IMR-90 (cell line): ENCODE results near the gene SEPTIN8. TPM values are rescaled to one million over a fixed set of nuclear protein-coding genes. Genes with fewer than 3 reads are reported as not detected.

Experiments used
- ATAC-seq: fragments of 200-7000 bp; cut with Tn5 transposase; 2 replicates; pipeline ENCODE4 v1.9.1; 2020; ENCODE audit warnings: low read depth, mild to moderate bottlenecking, moderate library complexity
- BruUV-seq: library from RNA; stranded (reverse); fragments of 400-500 nt; replicated peaks from 2 replicates; lab custom pipeline; 2021; lab: Mats Ljungman, UMichigan
- CTCF ChIA-PET: fragments of 300-600 bp; formaldehyde crosslinking; extraction: SDS; loops from one replicate; lab custom pipeline; 2021; ENCODE audit warnings: antibody characterized with exemption; lab: Yijun Ruan, JAX
- POLR2A ChIA-PET: fragments of 300-600 bp; sonication (Branson Sonifier 250); formaldehyde crosslinking; loops from one replicate; lab custom pipeline; 2022; ENCODE audit warnings: antibody characterized with exemption; ENCODE audit not compliant: unreplicated experiment; lab: Charles Lee
- DNase-seq: peaks from one replicate; pipeline ENCODE4 v3.0.0; 2013
- H2AFZ ChIP-seq: replicated peaks from 2 replicates; pipeline ENCODE3; 2013; ENCODE audit warnings: low read length, mild to moderate bottlenecking; ENCODE audit not compliant: poor library complexity
- H2AK5ac ChIP-seq: 2 replicates; pipeline ENCODE4 v1.6.1; 2013; ENCODE audit warnings: low read depth, low read length, inconsistent platforms
- H2AK9ac ChIP-seq: replicated peaks from 2 replicates; pipeline ENCODE3; 2013; ENCODE audit warnings: mild to moderate bottlenecking, low read depth, low read length, moderate library complexity; ENCODE audit not compliant: poor library complexity
- H2BK120ac ChIP-seq: 2 replicates; pipeline ENCODE4 v1.6.1; 2013; ENCODE audit warnings: low read depth, low read length, inconsistent platforms
- H2BK15ac ChIP-seq: 3 replicates; pipeline ENCODE4 v1.6.1; 2013; ENCODE audit warnings: low read depth, low read length, inconsistent platforms
- H2BK20ac ChIP-seq: 2 replicates; pipeline ENCODE4 v1.6.1; 2013; ENCODE audit warnings: low read depth, mild to moderate bottlenecking, inconsistent platforms, low read length, moderate library complexity
- H2BK5ac ChIP-seq: 2 replicates; pipeline ENCODE4 v1.6.1; 2013; ENCODE audit warnings: mild to moderate bottlenecking, low read depth, low read length, inconsistent platforms; ENCODE audit not compliant: poor library complexity, severe bottlenecking
- H3K14ac ChIP-seq: replicated peaks from 2 replicates; pipeline ENCODE4 v1.6.1; 2013; ENCODE audit warnings: low read depth, low read length, inconsistent platforms
- H3K18ac ChIP-seq: 2 replicates; pipeline ENCODE4 v1.6.1; 2013; ENCODE audit warnings: low read depth, low read length, control low read depth
- H3K23ac ChIP-seq: 2 replicates; pipeline ENCODE4 v1.6.1; 2013; ENCODE audit warnings: low read depth, low read length, inconsistent platforms
- H3K27ac ChIP-seq: 2 replicates; pipeline ENCODE4 v1.5.1; 2013; ENCODE audit warnings: mild to moderate bottlenecking, control low read depth, low read length; ENCODE audit not compliant: insufficient read depth
- H3K27me3 ChIP-seq: 2 replicates; pipeline ENCODE4 v1.6.1; 2013; ENCODE audit warnings: low read length; ENCODE audit not compliant: control insufficient read depth, insufficient read depth
- H3K36me3 ChIP-seq: 2 replicates; pipeline ENCODE4 v1.6.1; 2013; ENCODE audit warnings: low read length, mixed read lengths; ENCODE audit not compliant: control insufficient read depth, insufficient read depth
- H3K4ac ChIP-seq: 2 replicates; pipeline ENCODE4 v1.6.1; 2013; ENCODE audit warnings: low read depth, low read length, inconsistent platforms
- H3K4me1 ChIP-seq: 2 replicates; pipeline ENCODE4 v1.6.1; 2013; ENCODE audit warnings: low read length, mixed read lengths; ENCODE audit not compliant: control insufficient read depth, insufficient read depth
- H3K4me2 ChIP-seq: 2 replicates; pipeline ENCODE4 v1.6.1; 2013; ENCODE audit warnings: low read depth, mild to moderate bottlenecking, control low read depth, low read length, moderate library complexity
- H3K4me3 ChIP-seq: 2 replicates; pipeline ENCODE4 v1.5.1; 2013; ENCODE audit warnings: low read depth, mild to moderate bottlenecking, control low read depth, low read length, moderate library complexity; ENCODE audit not compliant: insufficient read depth
- H3K56ac ChIP-seq: 2 replicates; pipeline ENCODE4 v1.6.1; 2013; ENCODE audit warnings: low read length, inconsistent platforms; ENCODE audit not compliant: insufficient read depth; ENCODE audit errors: extremely low read depth
- H3K79me1 ChIP-seq, 2 experiments: 2 replicates each; pipeline ENCODE4 v1.6.1; 2013; ENCODE audit warnings: low read length in 2 of 2, inconsistent platforms in 1 of 2, low read depth in 1 of 2
- H3K9ac ChIP-seq: 2 replicates; pipeline ENCODE4 v1.6.1; 2013; ENCODE audit warnings: low read depth, low read length, control low read depth
- H3K9me1 ChIP-seq: 2 replicates; pipeline ENCODE4 v1.6.1; 2013; ENCODE audit warnings: low read length, inconsistent platforms; ENCODE audit not compliant: insufficient read depth
- H3K9me3 ChIP-seq: 2 replicates; pipeline ENCODE4 v1.6.1; 2013; ENCODE audit warnings: low read length; ENCODE audit not compliant: control insufficient read depth, insufficient read depth
- H4K20me1 ChIP-seq: 2 replicates; pipeline ENCODE4 v1.6.1; 2013; ENCODE audit warnings: low read length, inconsistent platforms; ENCODE audit not compliant: insufficient read depth
- H4K5ac ChIP-seq: 2 replicates; pipeline ENCODE4 v1.6.1; 2013; ENCODE audit warnings: mild to moderate bottlenecking, low read depth, low read length, control low read depth
- H4K8ac ChIP-seq, 2 experiments: 2 replicates each; pipeline ENCODE4 v1.6.1; 2013; ENCODE audit warnings: low read depth in 2 of 2, low read length in 2 of 2, control low read depth in 1 of 2, inconsistent platforms in 1 of 2
- H4K91ac ChIP-seq: 2 replicates; pipeline ENCODE4 v1.6.1; 2013; ENCODE audit warnings: low read depth, low read length, inconsistent platforms; ENCODE audit not compliant: insufficient read depth
- BHLHE40 ChIP-seq: fragments of 150-350 bp; IDR thresholded peaks from 2 replicates; pipeline ENCODE4 v1.6.1; 2016; ENCODE audit warnings: mild to moderate bottlenecking, low read depth, low read length
- CEBPB ChIP-seq: IDR thresholded peaks from 2 replicates; pipeline ENCODE4 v1.6.1; 2012; ENCODE audit warnings: low read depth, low read length, improper control_type of control experiment
- FOS ChIP-seq: fragments of 150-350 bp; IDR thresholded peaks from 2 replicates; pipeline ENCODE4 v1.6.1; 2016; ENCODE audit warnings: low read depth, low read length
- MAFK ChIP-seq: IDR thresholded peaks from 2 replicates; pipeline ENCODE4 v1.6.1; 2012; ENCODE audit warnings: low read depth, low read length, improper control_type of control experiment
- MXI1 ChIP-seq: IDR thresholded peaks from 2 replicates; pipeline ENCODE4 v1.6.1; 2012; ENCODE audit warnings: low read depth, mild to moderate bottlenecking, low read length, moderate library complexity, borderline replicate concordance
- NFE2L2 ChIP-seq: fragments of 150-350 bp; IDR thresholded peaks from 2 replicates; pipeline ENCODE4 v1.6.1; 2016; ENCODE audit warnings: low read depth, mild to moderate bottlenecking, low read length
- POLR2A ChIP-seq: IDR thresholded peaks from 2 replicates; pipeline ENCODE4 v1.6.1; 2012; ENCODE audit warnings: mild to moderate bottlenecking, low read depth, low read length
- RCOR1 ChIP-seq: IDR thresholded peaks from 2 replicates; pipeline ENCODE4 v1.6.1; 2012; ENCODE audit warnings: mild to moderate bottlenecking, low read length, improper control_type of control experiment; ENCODE audit not compliant: insufficient replicate concordance
- SMC3 ChIP-seq: fragments of 150-350 bp; IDR thresholded peaks from 2 replicates; pipeline ENCODE4 v1.6.1; 2016; ENCODE audit warnings: low read depth, mild to moderate bottlenecking, antibody characterized with exemption, low read length, moderate library complexity
- WGBS, 2 experiments: methylation state at CpG; one replicate each; pipeline versions ENCODE4 v1.1.5 to v1.1.7; 2013; ENCODE audit warnings: missing lambda C conversion rate in 2 of 2; ENCODE audit not compliant: insufficient read length in 1 of 2; ENCODE audit errors: extremely low coverage in 2 of 2; 5-methylcytosine and 5-hydroxymethylcytosine counted together
- dilution Hi-C: fragments of 300-500 bp; cut with HindIII; formaldehyde crosslinking; loops from one replicate; pipeline ENCODE4 v1.14.3; 2018; ENCODE audit warnings: low sequenced_read_pairs; ENCODE audit not compliant: unreplicated experiment
- in situ Hi-C: fragments of 300-500 bp; cut with MboI; formaldehyde crosslinking; loops from 3 replicates; pipeline ENCODE4 v1.14.3; 2019; ENCODE audit warnings: low sequenced_read_pairs, inconsistent platforms, mixed read lengths
- intact Hi-C: fragments of 100-400 bp; cut with micrococcal nuclease; formaldehyde crosslinking; loops from 2 replicates; pipeline ENCODE4 v1.10.0; 2022
- polyA plus RNA-seq, 3 experiments: library from polyadenylated mRNA; depleted of rRNA; stranded (reverse); fragments of >200 nt; gene quantifications; 2 replicates each; pipeline ENCODE4 v1.2.3, GENCODE V29; 2012; ENCODE audit warnings: low replicate concordance in 1 of 3
- total RNA-seq: library from RNA; depleted of rRNA; stranded (reverse); fragments of >200 nt; gene quantifications from 2 replicates; pipeline ENCODE4 v1.2.3, GENCODE V29; 2012
- TF ChIP-seq, protein P1 (sequence below): fragments of 150-350 bp; IDR thresholded peaks from 2 replicates; pipeline ENCODE4 v1.6.1; 2017; ENCODE audit warnings: mild to moderate bottlenecking, antibody characterized with exemption, low read length, low read depth
- TF ChIP-seq, protein P2 (sequence below): fragments of 150-350 bp; IDR thresholded peaks from 2 replicates; pipeline ENCODE4 v1.6.1; 2016; ENCODE audit warnings: low read depth, mild to moderate bottlenecking, low read length, moderate library complexity, borderline replicate concordance
- TF ChIP-seq, protein P3 (sequence below): conservative IDR thresholded peaks from 2 replicates; pipeline ENCODE4 v1.5.1; 2012; ENCODE audit warnings: mild to moderate bottlenecking, low read depth, low read length, improper control_type of control experiment

SEPTIN8 gene
- total and polyA plus RNA-seq, 2 of the 4 experiments (the other 2 are of a cell fraction) = 56.2 to 67.2 TPM

DNA sequence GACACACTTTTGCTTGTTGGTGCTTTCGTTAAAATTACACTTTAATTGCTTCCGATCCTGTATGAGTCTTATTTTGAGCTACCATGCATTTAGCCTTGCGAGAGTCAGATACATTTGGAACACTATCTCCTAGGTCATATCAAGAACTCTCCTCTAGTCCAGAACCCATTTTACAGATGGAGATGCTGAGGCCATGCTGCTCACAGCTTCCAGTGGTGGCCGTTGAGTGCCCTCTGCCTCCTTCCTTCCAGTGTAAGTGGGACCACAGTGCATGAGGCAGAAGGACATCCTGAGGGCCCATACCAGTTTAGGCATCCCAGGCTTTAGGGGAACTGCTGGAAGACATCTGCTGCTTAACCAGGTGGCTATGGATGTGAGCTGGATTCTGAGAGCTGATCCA lies 22.9 kb downstream of the SEPTIN8 start:
- H2AFZ ChIP-seq = no peak overlapping the region
- TF ChIP-seq SMC3 = no peak
- no peak for TF ChIP-seq NFE2L2
- TF ChIP-seq FOS = no peak
- TF ChIP-seq, protein P1, sequence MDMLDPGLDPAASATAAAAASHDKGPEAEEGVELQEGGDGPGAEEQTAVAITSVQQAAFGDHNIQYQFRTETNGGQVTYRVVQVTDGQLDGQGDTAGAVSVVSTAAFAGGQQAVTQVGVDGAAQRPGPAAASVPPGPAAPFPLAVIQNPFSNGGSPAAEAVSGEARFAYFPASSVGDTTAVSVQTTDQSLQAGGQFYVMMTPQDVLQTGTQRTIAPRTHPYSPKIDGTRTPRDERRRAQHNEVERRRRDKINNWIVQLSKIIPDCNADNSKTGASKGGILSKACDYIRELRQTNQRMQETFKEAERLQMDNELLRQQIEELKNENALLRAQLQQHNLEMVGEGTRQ = no peak
- TF ChIP-seq, protein P2, sequence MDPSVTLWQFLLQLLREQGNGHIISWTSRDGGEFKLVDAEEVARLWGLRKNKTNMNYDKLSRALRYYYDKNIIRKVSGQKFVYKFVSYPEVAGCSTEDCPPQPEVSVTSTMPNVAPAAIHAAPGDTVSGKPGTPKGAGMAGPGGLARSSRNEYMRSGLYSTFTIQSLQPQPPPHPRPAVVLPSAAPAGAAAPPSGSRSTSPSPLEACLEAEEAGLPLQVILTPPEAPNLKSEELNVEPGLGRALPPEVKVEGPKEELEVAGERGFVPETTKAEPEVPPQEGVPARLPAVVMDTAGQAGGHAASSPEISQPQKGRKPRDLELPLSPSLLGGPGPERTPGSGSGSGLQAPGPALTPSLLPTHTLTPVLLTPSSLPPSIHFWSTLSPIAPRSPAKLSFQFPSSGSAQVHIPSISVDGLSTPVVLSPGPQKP = no peak
- TF ChIP-seq CEBPB = no peak
- TF ChIP-seq, protein P3, sequence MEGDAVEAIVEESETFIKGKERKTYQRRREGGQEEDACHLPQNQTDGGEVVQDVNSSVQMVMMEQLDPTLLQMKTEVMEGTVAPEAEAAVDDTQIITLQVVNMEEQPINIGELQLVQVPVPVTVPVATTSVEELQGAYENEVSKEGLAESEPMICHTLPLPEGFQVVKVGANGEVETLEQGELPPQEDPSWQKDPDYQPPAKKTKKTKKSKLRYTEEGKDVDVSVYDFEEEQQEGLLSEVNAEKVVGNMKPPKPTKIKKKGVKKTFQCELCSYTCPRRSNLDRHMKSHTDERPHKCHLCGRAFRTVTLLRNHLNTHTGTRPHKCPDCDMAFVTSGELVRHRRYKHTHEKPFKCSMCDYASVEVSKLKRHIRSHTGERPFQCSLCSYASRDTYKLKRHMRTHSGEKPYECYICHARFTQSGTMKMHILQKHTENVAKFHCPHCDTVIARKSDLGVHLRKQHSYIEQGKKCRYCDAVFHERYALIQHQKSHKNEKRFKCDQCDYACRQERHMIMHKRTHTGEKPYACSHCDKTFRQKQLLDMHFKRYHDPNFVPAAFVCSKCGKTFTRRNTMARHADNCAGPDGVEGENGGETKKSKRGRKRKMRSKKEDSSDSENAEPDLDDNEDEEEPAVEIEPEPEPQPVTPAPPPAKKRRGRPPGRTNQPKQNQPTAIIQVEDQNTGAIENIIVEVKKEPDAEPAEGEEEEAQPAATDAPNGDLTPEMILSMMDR = no peak
- no peak for TF ChIP-seq RCOR1
- no peak for TF ChIP-seq POLR2A
- no peak for TF ChIP-seq MAFK
- TF ChIP-seq BHLHE40 = no peak
- TF ChIP-seq MXI1 = no peak
- no peak overlapping the region for H3K14ac ChIP-seq
- dilution Hi-C loops (no loop called here), intact Hi-C loops (no loop called here), in situ Hi-C loops (no loop called here)
- no peak for ATAC-seq
- no peak overlapping the region for H3K4ac ChIP-seq
- peaks cover 6% of the 10 kb centered on the region; the same call in 1 of the 2 replicates for H3K36me3 ChIP-seq
- H3K9me3 ChIP-seq = no peaks in the 10 kb centered on the region
- no peaks in the 10 kb centered on the region for H3K9me1 ChIP-seq
- no peak overlapping the region for H2AK9ac ChIP-seq
- H3K79me1 ChIP-seq = no peaks in the 10 kb centered on the region
- no peak overlapping the region for H2BK15ac ChIP-seq
- H3K4me2 ChIP-seq = no peak overlapping the region
- H4K20me1 ChIP-seq = no peaks in the 10 kb centered on the region
- H3K23ac ChIP-seq = no peak overlapping the region
- ChIA-PET POLR2A (no interaction called here), CTCF (interaction anchor here (1.0 to 2.8 kb wide), 7 partner anchors 10 to 123 kb away, joined by 3 to 22 read pairs (median 4); no protein-coding TSS in a partner anchor)
- WGBS, 2 experiments = 80% methylated on average over 1 of the region's 4 CpGs; no CpG with 5 or more reads in 1 of the 2 experiments
- no peak overlapping the region for H3K27ac ChIP-seq
- H3K4me1 ChIP-seq = peaks cover 2% of the 10 kb centered on the region; the same call in 1 of the 2 replicates
- BruUV-seq = no TSS peak
- H2AK5ac ChIP-seq = no peak overlapping the region
- H3K27me3 ChIP-seq = peaks cover 3% of the 10 kb centered on the region; the same call in 1 of the 2 replicates
- H2BK5ac ChIP-seq = no peak overlapping the region
- no peak overlapping the region for H3K9ac ChIP-seq
- no peak overlapping the region for H3K4me3 ChIP-seq
- no peak overlapping the region for H4K91ac ChIP-seq
- no peak overlapping the region for H3K56ac ChIP-seq
- no peak overlapping the region for H4K5ac ChIP-seq
- no peak overlapping the region for H2BK120ac ChIP-seq
- H2BK20ac ChIP-seq = no peak overlapping the region
- DNase-seq = no peak
- H3K18ac ChIP-seq = no peak overlapping the region
- H4K8ac ChIP-seq = no peak overlapping the region
